Smooth muscle cell (in vitro differentiated cells): ENCODE measurements around the gene URGCP. TPM values are rescaled to one million over a fixed set of nuclear protein-coding genes. Genes with fewer than 3 reads are reported as not detected.
A peak's percentile ranks its signal among the peaks of the same experiment; 100 is the strongest.

Experiments
- DNase-seq: peaks from one replicate; lab custom pipeline; 2025; ENCODE audit not compliant: unreplicated experiment; lab: John Stamatoyannopoulos, UW
- H2AFZ ChIP-seq: fragments of 200-600 bp; sonication (generic); 2 replicates; pipeline ENCODE4 v1.6.0; 2016; ENCODE audit warnings: antibody characterized with exemption, low read depth, mild to moderate bottlenecking
- H3F3A ChIP-seq: fragments of 200-600 bp; sonication (generic); 2 replicates; pipeline ENCODE4 v1.6.0; 2017; ENCODE audit warnings: antibody characterized with exemption, low read depth
- H3K27ac ChIP-seq: fragments of 200-600 bp; sonication (generic); 2 replicates; pipeline ENCODE4 v1.5.1; 2016; ENCODE audit warnings: low read depth, mild to moderate bottlenecking
- H3K27me3 ChIP-seq: fragments of 200-600 bp; sonication (generic); 2 replicates; pipeline ENCODE4 v1.6.1; 2016; ENCODE audit warnings: low read depth, mild to moderate bottlenecking
- H3K36me3 ChIP-seq: fragments of 200-600 bp; sonication (generic); 2 replicates; pipeline ENCODE4 v1.5.1; 2016; ENCODE audit warnings: low read depth
- H3K4me1 ChIP-seq: fragments of 200-600 bp; sonication (generic); 2 replicates; pipeline ENCODE4 v1.5.1; 2016; ENCODE audit warnings: low read depth
- H3K4me2 ChIP-seq: fragments of 200-600 bp; sonication (generic); 2 replicates; pipeline ENCODE4 v1.6.0; 2016; ENCODE audit warnings: mild to moderate bottlenecking
- H3K4me3 ChIP-seq: fragments of 200-600 bp; sonication (generic); 2 replicates; pipeline ENCODE4 v1.5.1; 2016; ENCODE audit warnings: mild to moderate bottlenecking
- H3K79me2 ChIP-seq: fragments of 200-600 bp; sonication (generic); 2 replicates; pipeline ENCODE4 v1.6.0; 2016; ENCODE audit warnings: low read depth, mild to moderate bottlenecking
- H3K9ac ChIP-seq: fragments of 200-600 bp; sonication (generic); 2 replicates; pipeline ENCODE4 v1.6.0; 2016; ENCODE audit warnings: low read depth
- H3K9me3 ChIP-seq: fragments of 200-600 bp; sonication (generic); replicated peaks from 2 replicates; pipeline ENCODE4 v1.5.1; 2016; ENCODE audit warnings: low read depth
- H4K20me1 ChIP-seq: fragments of 200-600 bp; sonication (generic); 2 replicates; pipeline ENCODE4 v1.6.0; 2016; ENCODE audit warnings: low read depth
- WGBS: methylation state at CpG from one replicate; pipeline ENCODE4 v1.1.7; 2016; ENCODE audit warnings: low lambda C conversion rate; 5-methylcytosine and 5-hydroxymethylcytosine counted together
- polyA plus RNA-seq: library from polyadenylated mRNA; unstranded; fragments of >200 nt; fragmentation: Nextera tagmentation; extraction: Ambion mirVana; gene quantifications from 2 replicates; pipeline ENCODE4 v1.2.1, GENCODE V29; 2016
- total RNA-seq: library from RNA; depleted of rRNA; stranded (reverse); fragments of >200 nt; gene quantifications from 2 replicates; pipeline ENCODE4 v1.2.3, GENCODE V29; 2014
- TF ChIP-seq, protein P1 (sequence below): fragments of 200-600 bp; sonication (generic); IDR thresholded peaks from 2 replicates; pipeline ENCODE4 v1.5.1; 2017; ENCODE audit warnings: borderline replicate concordance, mild to moderate bottlenecking, antibody characterized with exemption; ENCODE audit not compliant: insufficient read depth, poor library complexity, severe bottlenecking

Gene URGCP
- total and polyA plus RNA-seq, 2 experiments from 2014 or later: 20.4 to 24.8 TPM

DNA sequence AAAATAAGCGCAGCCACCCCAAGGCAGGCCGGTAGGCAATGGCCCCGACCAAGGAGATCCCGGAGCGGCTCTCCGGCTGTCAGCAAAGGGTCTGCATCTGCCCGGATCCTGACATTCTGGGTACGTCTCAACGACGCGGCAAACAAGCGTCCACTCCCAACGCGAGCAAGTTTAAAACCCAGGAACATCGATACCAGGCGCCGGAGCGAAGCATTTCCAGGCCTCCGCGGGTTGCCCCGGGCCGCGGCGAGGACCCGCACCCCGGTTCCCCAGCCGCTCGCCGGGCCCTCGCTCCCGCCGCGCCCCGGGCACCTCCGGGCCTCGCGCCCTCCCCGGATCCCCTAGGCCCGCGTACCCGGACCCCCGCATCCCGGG, 453 bp downstream of the URGCP start:
- no peak for DNase-seq
- no peaks in the 10 kb centered on the region for H3K27me3 ChIP-seq
- peaks cover 43% of the 10 kb centered on the region for H3K79me2 ChIP-seq
- peaks cover 11% of the 10 kb centered on the region for H3K4me1 ChIP-seq
- peak overlapping the region; percentile 94 for H2AFZ ChIP-seq
- TF ChIP-seq, protein P1, sequence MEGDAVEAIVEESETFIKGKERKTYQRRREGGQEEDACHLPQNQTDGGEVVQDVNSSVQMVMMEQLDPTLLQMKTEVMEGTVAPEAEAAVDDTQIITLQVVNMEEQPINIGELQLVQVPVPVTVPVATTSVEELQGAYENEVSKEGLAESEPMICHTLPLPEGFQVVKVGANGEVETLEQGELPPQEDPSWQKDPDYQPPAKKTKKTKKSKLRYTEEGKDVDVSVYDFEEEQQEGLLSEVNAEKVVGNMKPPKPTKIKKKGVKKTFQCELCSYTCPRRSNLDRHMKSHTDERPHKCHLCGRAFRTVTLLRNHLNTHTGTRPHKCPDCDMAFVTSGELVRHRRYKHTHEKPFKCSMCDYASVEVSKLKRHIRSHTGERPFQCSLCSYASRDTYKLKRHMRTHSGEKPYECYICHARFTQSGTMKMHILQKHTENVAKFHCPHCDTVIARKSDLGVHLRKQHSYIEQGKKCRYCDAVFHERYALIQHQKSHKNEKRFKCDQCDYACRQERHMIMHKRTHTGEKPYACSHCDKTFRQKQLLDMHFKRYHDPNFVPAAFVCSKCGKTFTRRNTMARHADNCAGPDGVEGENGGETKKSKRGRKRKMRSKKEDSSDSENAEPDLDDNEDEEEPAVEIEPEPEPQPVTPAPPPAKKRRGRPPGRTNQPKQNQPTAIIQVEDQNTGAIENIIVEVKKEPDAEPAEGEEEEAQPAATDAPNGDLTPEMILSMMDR: no peak
- no peaks in the 10 kb centered on the region for H3F3A ChIP-seq
- peak overlapping the region; percentile 68 for H3K27ac ChIP-seq
- H3K4me2 ChIP-seq: peak overlapping the region; percentile 96
- peaks cover 35% of the 10 kb centered on the region for H4K20me1 ChIP-seq
- no peaks in the 10 kb centered on the region for H3K36me3 ChIP-seq
- no peaks in the 10 kb centered on the region for H3K9me3 ChIP-seq
- H3K4me3 ChIP-seq: peak overlapping the region; percentile 91
- H3K9ac ChIP-seq: peak overlapping the region; percentile 85
- WGBS: under 1% methylated on average over 29 of the region's 43 CpGs

DNA sequence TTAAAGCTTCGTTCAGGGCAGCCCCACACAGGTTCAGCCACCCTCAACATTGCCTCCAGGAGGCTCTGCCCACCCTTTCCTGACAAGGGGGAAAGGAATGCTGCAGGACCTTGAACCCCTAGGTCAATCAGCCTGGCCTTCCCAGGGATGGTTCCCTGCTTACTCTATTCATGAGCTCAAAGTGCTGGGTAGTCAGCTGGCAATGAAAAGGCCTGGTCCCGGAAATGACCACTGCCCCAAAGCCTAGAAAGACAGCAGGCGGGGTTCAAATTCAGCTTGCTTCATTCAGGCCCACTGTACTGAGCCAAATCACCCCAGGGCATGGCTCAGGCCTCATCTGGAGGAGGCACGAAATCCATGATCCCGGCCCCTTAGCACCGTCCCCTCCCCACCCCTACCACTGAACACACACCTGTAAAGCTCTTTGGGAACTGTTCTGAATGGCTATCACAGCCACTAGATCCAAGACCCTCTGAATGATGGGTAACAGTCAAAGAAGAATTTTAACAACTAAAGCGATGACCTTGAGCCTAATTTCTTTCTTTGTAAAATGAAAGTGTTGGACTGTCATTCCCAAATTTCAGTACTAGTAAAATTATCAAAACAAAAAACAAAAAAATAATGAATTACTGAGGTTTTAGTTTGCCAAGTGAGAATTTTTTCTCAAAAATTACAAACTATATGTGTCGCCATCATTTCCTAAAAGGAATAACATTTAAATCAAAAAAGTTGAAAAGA, 1.0 kb downstream of the URGCP start:
- Histone ChIP-seq H2AFZ (peak overlapping the region; percentile 94), H3K27ac (peak overlapping the region; percentile 68)
- no peak for DNase-seq

DNA sequence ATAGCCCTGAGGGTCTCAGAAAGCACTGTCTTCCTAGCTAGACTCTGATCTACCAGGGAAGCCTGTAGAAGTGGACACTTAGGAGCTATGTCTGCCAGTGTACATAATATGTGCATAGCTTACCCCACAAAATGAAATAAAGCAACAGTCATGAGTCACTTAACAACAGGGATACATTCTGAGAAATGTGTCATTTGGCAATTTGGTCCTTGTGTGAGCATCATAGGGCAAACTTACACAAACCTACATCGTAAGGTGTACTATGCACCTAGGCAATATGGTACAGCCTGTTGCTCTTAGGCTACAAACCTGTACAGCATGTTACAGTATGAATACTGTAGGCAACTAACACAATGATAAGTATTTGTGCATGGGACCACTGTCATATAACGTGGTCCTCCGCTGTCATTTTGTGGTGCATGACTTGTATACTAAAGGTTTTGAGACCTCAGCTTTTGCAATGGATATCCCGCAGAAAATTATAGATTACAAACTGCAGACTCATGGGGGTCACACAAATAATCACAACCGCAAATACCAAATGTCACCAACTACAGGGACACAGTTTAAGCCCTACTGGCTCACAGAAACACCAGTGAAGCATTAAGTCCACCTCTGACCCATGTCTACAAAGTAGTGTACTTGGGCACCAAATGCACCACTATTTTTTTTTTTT, 1.7 kb downstream of the URGCP start:
- H3K9me3 ChIP-seq: no peaks in the 10 kb centered on the region
- DNase-seq: no peak
- 96% methylated on average over 5 of the region's 5 CpGs for WGBS

More for the DNA sequence above, 1.0 kb downstream of the URGCP start:
- H3K36me3 ChIP-seq: no peaks in the 10 kb centered on the region
- peak overlapping the region; percentile 96 for H3K4me2 ChIP-seq
- peaks cover 43% of the 10 kb centered on the region for H3K79me2 ChIP-seq
- H4K20me1 ChIP-seq: peaks cover 41% of the 10 kb centered on the region
- peaks cover 11% of the 10 kb centered on the region for H3K4me1 ChIP-seq
- H3K4me3 ChIP-seq: peak overlapping the region; percentile 91
- no peaks in the 10 kb centered on the region for H3K9me3 ChIP-seq
- no peaks in the 10 kb centered on the region for H3K27me3 ChIP-seq
- 41% methylated on average over 8 of the region's 8 CpGs for WGBS
- H3K9ac ChIP-seq: peak overlapping the region; percentile 85
- no peaks in the 10 kb centered on the region for H3F3A ChIP-seq
- TF ChIP-seq, protein P1: no peak

More for the DNA sequence above, 1.7 kb downstream of the URGCP start:
- Histone ChIP-seq H3F3A (no peaks in the 10 kb centered on the region), H3K36me3 (no peaks in the 10 kb centered on the region), H3K79me2 (peaks cover 47% of the 10 kb centered on the region), H3K4me3 (no peak overlapping the region), H4K20me1 (peaks cover 46% of the 10 kb centered on the region), H3K27ac (no peak overlapping the region), H2AFZ (no peak overlapping the region), H3K27me3 (no peaks in the 10 kb centered on the region), H3K9ac (no peak overlapping the region), H3K4me1 (peaks cover 11% of the 10 kb centered on the region), H3K4me2 (peak overlapping the region; percentile 96)
- TF ChIP-seq, protein P1: no peak
